ENCODE data around the gene MLXIP. TPM values are rescaled to one million over a fixed set of nuclear protein-coding genes. Genes with fewer than 3 reads are reported as not detected.

MLXIP gene
- total and polyA plus RNA-seq, 2 of the 13 experiments (the other 11 are each of a cell fraction or from before 2014, with no cell fraction given) = 5.3 to 6.7 TPM

GRCh38 chr12:122062832-122063693, 15.5 kb upstream of the MLXIP start (continued):
- no peak for TF ChIP-seq CTCF (CRISPR knock-in tag; IDR thresholded peaks at IDR 0.05)
- no peak for TF ChIP-seq MXD3 (CRISPR knock-in tag; IDR thresholded peaks at IDR 0.05)
- TF ChIP-seq SNAPC5 (CRISPR knock-in tag; IDR thresholded peaks at IDR 0.05; ENCODE audit: borderline replicate concordance) = 0 out of 2 replicates have a peak, but pooled peaks have one; percentile 31
- no peak for TF ChIP-seq YEATS4 (CRISPR knock-in tag; IDR thresholded peaks at IDR 0.05; ENCODE audit: borderline replicate concordance)
- TF ChIP-seq ZNF496 (CRISPR knock-in tag; IDR thresholded peaks at IDR 0.05; ENCODE audit: insufficient replicate concordance) = no peak
- no peak for TF ChIP-seq ZNF451 (CRISPR knock-in tag; IDR thresholded peaks at IDR 0.05)
- no peak for TF ChIP-seq ZMYM4 (CRISPR knock-in tag; IDR thresholded peaks at IDR 0.05)
- TF ChIP-seq ZNF772 (CRISPR knock-in tag; IDR thresholded peaks at IDR 0.05) = peak; percentile 24; the same call in 1 of the 2 replicates
- TF ChIP-seq ZFP37 (CRISPR knock-in tag; IDR thresholded peaks at IDR 0.05; ENCODE audit: borderline replicate concordance) = no peak
- TF ChIP-seq CREB3 (CRISPR knock-in tag; IDR thresholded peaks at IDR 0.05) = no peak
- TF ChIP-seq ZNF33A (CRISPR knock-in tag; IDR thresholded peaks at IDR 0.05; ENCODE audit: borderline replicate concordance) = no peak
- no peak for TF ChIP-seq ZNF232 (CRISPR knock-in tag; IDR thresholded peaks at IDR 0.05; ENCODE audit: borderline replicate concordance)
- peak; percentile 90 for TF ChIP-seq NR2F6 (IDR thresholded peaks at IDR 0.05)
- peak; percentile 92 for TF ChIP-seq NR2F6 (CRISPR knock-in tag; IDR thresholded peaks at IDR 0.05)
- no peak for TF ChIP-seq ESRRA (CRISPR knock-in tag; IDR thresholded peaks at IDR 0.05; ENCODE audit: low read depth)
- TF ChIP-seq PCBP1 (IDR thresholded peaks at IDR 0.05; ENCODE audit: borderline replicate concordance, low read depth, low read length) = no peak
- TF ChIP-seq KDM3A (CRISPR knock-in tag; IDR thresholded peaks at IDR 0.05; ENCODE audit: low read depth) = 0 out of 2 replicates have a peak, but pooled peaks have one; percentile 41
- TF ChIP-seq IKZF5 (CRISPR knock-in tag; IDR thresholded peaks at IDR 0.05) = 0 out of 2 replicates have a peak, but pooled peaks have one; percentile 27
- TF ChIP-seq MLLT10 (CRISPR knock-in tag; IDR thresholded peaks at IDR 0.05) = no peak
- TF ChIP-seq ZNF331 (CRISPR knock-in tag; IDR thresholded peaks at IDR 0.05) = no peak; the same call in 1 of the 2 replicates
- TF ChIP-seq ZNF138 (CRISPR knock-in tag; IDR thresholded peaks at IDR 0.05; ENCODE audit: low read depth) = no peak
- no peak for TF ChIP-seq KLF13 (CRISPR knock-in tag; IDR thresholded peaks at IDR 0.05)
- TF ChIP-seq RXRB (CRISPR knock-in tag; IDR thresholded peaks at IDR 0.05; ENCODE audit: borderline replicate concordance) = 0 out of 2 replicates have a peak, but pooled peaks have one; percentile 9
- TF ChIP-seq RNF2 (conservative IDR thresholded peaks at IDR 0.05; ENCODE audit: low read depth) = no peak
- no peak for TF ChIP-seq PBX2 (CRISPR knock-in tag; IDR thresholded peaks at IDR 0.05)
- TF ChIP-seq RFXANK (CRISPR knock-in tag; IDR thresholded peaks at IDR 0.05) = 0 out of 2 replicates have a peak, but pooled peaks have one; percentile 31
